ENCODE results near the gene SLC25A36. TPM values are rescaled to one million over a fixed set of nuclear protein-coding genes. Genes with fewer than 3 reads are reported as not detected.
"Not testable (repeated sequence)": the region's sequence is repeated elsewhere in the genome, so short reads cannot be mapped to it uniquely, and the experiment has no call there.

Gene SLC25A36
- total RNA-seq, 4 donors from 2014 or later, result 35.1 to 63.3 (median 54.3) TPM

- H3K4me3 ChIP-seq (ENCODE audit: low read depth, poor library complexity, severe bottlenecking), result no peak overlapping the region
- intact Hi-C loops (cut with DNase I; ENCODE audit: low total_unique reads), result no loop called here
- no peak for DNase-seq (ENCODE audit: low spot score in 2 of 2)
- no peak for TF ChIP-seq POLR2A (IDR thresholded peaks at IDR 0.05)
- TF ChIP-seq CTCF (IDR thresholded peaks at IDR 0.05), result no peak
- WGBS, 2 donors, result 82 to 91% methylated on average over 3 of the region's 3 CpGs
Measured at GRCh38 chr3:140955645-140956044, 14.0 kb downstream of the SLC25A36 start.

GRCh38 chr3:140956058-140956835, 14.6 kb downstream of the SLC25A36 start:
- DNase-seq (ENCODE audit: low spot score in 2 of 2), result no peak
- H3K4me3 ChIP-seq (ENCODE audit: low read depth, poor library complexity, severe bottlenecking), result no peak overlapping the region
- TF ChIP-seq CTCF (IDR thresholded peaks at IDR 0.05) (no peak), POLR2A (IDR thresholded peaks at IDR 0.05) (no peak)
- 79 to 88% methylated on average over 5 of the region's 5 CpGs for WGBS, 2 donors
- intact Hi-C loops (cut with DNase I; ENCODE audit: low total_unique reads), result no loop called here

GRCh38 chr3:140972833-140973232, 31.2 kb downstream of the SLC25A36 start:
- intact Hi-C loops (cut with DNase I; ENCODE audit: low total_unique reads), result no loop called here
- TF ChIP-seq CTCF (IDR thresholded peaks at IDR 0.05) (no peak), POLR2A (IDR thresholded peaks at IDR 0.05) (no peak)
- no peak for DNase-seq (ENCODE audit: low spot score in 2 of 2)
- no peak overlapping the region for H3K4me3 ChIP-seq (ENCODE audit: low read depth, poor library complexity, severe bottlenecking)

GRCh38 chr3:140974900-140975299, 33.3 kb downstream of the SLC25A36 start:
- intact Hi-C loops (cut with DNase I; ENCODE audit: low total_unique reads), result no loop called here
- TF ChIP-seq POLR2A (IDR thresholded peaks at IDR 0.05), result no peak
- no peak for TF ChIP-seq CTCF (IDR thresholded peaks at IDR 0.05)
- no peak overlapping the region for H3K4me3 ChIP-seq (ENCODE audit: low read depth, poor library complexity, severe bottlenecking)
- DNase-seq (ENCODE audit: low spot score in 2 of 2), result no peak

GRCh38 chr3:140980663-140981062, 39.0 kb downstream of the SLC25A36 start:
- intact Hi-C loops (cut with DNase I; ENCODE audit: low total_unique reads), result no loop called here
- H3K4me3 ChIP-seq (ENCODE audit: low read depth, poor library complexity, severe bottlenecking), result no peak overlapping the region
- no peak for TF ChIP-seq POLR2A (IDR thresholded peaks at IDR 0.05)
- DNase-seq (ENCODE audit: low spot score in 2 of 2), result no peak
- WGBS, 2 donors, result 64 to 72% methylated on average over 4 of the region's 4 CpGs

GRCh38 chr3:140987792-140988191, 46.2 kb downstream of the SLC25A36 start:
- intact Hi-C loops (cut with DNase I; ENCODE audit: low total_unique reads), result not testable (repeated sequence)
- 90 to 95% methylated on average over 5 of the region's 5 CpGs for WGBS, 2 donors

GRCh38 chr3:140994316-140994715, 52.7 kb downstream of the SLC25A36 start:
- H3K4me3 ChIP-seq (ENCODE audit: low read depth, poor library complexity, severe bottlenecking), result no peak overlapping the region
- intact Hi-C loops (cut with DNase I; ENCODE audit: low total_unique reads), result no loop called here
- DNase-seq (ENCODE audit: low spot score in 2 of 2), result no peak
- 75 to 80% methylated on average over 1 of the region's 1 CpG for WGBS, 2 donors
- no peak for TF ChIP-seq POLR2A (IDR thresholded peaks at IDR 0.05)
- no peak for TF ChIP-seq CTCF (IDR thresholded peaks at IDR 0.05)

More at GRCh38 chr3:140987792-140988191, 46.2 kb downstream of the SLC25A36 start:
- DNase-seq (ENCODE audit: low spot score in 2 of 2); H3K4me3 ChIP-seq (ENCODE audit: low read depth, poor library complexity, severe bottlenecking): not testable (repeated sequence)

GRCh38 chr3:140994861-140995260, 53.2 kb downstream of the SLC25A36 start:
- WGBS, 2 donors, result 89 to 92% methylated on average over 2 of the region's 2 CpGs
- DNase-seq (ENCODE audit: low spot score in 2 of 2); intact Hi-C loops (cut with DNase I; ENCODE audit: low total_unique reads); H3K4me3 ChIP-seq (ENCODE audit: low read depth, poor library complexity, severe bottlenecking): not testable (repeated sequence)

Measured in lower leg skin (tissue), 4 donors.